ENCODE data around the gene PALM3.

The PALM3 gene

GRCh38 chr19:14061751-14062557 is at the start of gene PALM3:
Gene PALM3 (minus strand): TSS chr19:14062076. CDS start chr19:14061980, 96 bp downstream.
- DNase-seq (ENCODE audit: low spot score) (no peak), FAIRE-seq (no peak)

- DNase-seq (ENCODE audit: low spot score): no peak
- no peak for FAIRE-seq
These were observed 49.6 kb upstream of the PALM3 start for GRCh38 chr19:14111486-14111885.

GRCh38 chr19:14110650-14111049 is 48.8 kb upstream of the PALM3 start:
- FAIRE-seq (no peak), DNase-seq (ENCODE audit: low spot score) (no peak)

- DNase-seq (ENCODE audit: low spot score): no peak
- FAIRE-seq: no peak
These were observed 45.9 kb upstream of the PALM3 start for GRCh38 chr19:14107581-14108461.

GRCh38 chr19:14106840-14107239 is 45.0 kb upstream of the PALM3 start:
- FAIRE-seq (no peak), DNase-seq (ENCODE audit: low spot score) (no peak)

- DNase-seq (ENCODE audit: low spot score) (no peak), FAIRE-seq (no peak)
These were observed 43.8 kb upstream of the PALM3 start for GRCh38 chr19:14105680-14106079.

- DNase-seq (ENCODE audit: low spot score) (no peak), FAIRE-seq (no peak)
These were observed 41.4 kb upstream of the PALM3 start for GRCh38 chr19:14103310-14103709.

GRCh38 chr19:14102756-14103155 is 40.9 kb upstream of the PALM3 start:
- DNase-seq (ENCODE audit: low spot score) (no peak), FAIRE-seq (no peak)

GRCh38 chr19:14102102-14102696 is 40.3 kb upstream of the PALM3 start:
- DNase-seq (ENCODE audit: low spot score) (no peak), FAIRE-seq (no peak)

- DNase-seq (ENCODE audit: low spot score): no peak
- FAIRE-seq: no peak
These were observed 39.2 kb upstream of the PALM3 start for GRCh38 chr19:14101003-14101545.

GRCh38 chr19:14097532-14098151 is 35.8 kb upstream of the PALM3 start:
- no peak for DNase-seq (ENCODE audit: low spot score)
- no peak for FAIRE-seq

GRCh38 chr19:14096272-14096992 is 34.6 kb upstream of the PALM3 start:
- FAIRE-seq (no peak), DNase-seq (ENCODE audit: low spot score) (no peak)

- DNase-seq (ENCODE audit: low spot score) (no peak), FAIRE-seq (no peak)
These were observed 33.0 kb upstream of the PALM3 start for GRCh38 chr19:14094854-14095253.

- DNase-seq (ENCODE audit: low spot score) (no peak), FAIRE-seq (no peak)
These were observed 31.4 kb upstream of the PALM3 start for GRCh38 chr19:14093117-14093823.

- DNase-seq (ENCODE audit: low spot score) (no peak), FAIRE-seq (no peak)
These were observed 30.1 kb upstream of the PALM3 start for GRCh38 chr19:14091813-14092462.

- peak; percentile 36 for DNase-seq (ENCODE audit: low spot score)
These were observed 29.4 kb upstream of the PALM3 start for GRCh38 chr19:14091081-14091812.

GRCh38 chr19:14090509-14091080 is 28.7 kb upstream of the PALM3 start, which contains the start of gene SAMD1:
Gene SAMD1 (minus strand): TSS chr19:14090751.
- peak; percentile 86 for DNase-seq (ENCODE audit: low spot score)
- FAIRE-seq: no peak

More at GRCh38 chr19:14091081-14091812, 29.4 kb upstream of the PALM3 start:
- FAIRE-seq: no peak
